ENCODE measurements around the gene MTHFR. TPM values are rescaled to one million over a fixed set of nuclear protein-coding genes. Genes with fewer than 3 reads are reported as not detected.

The MTHFR gene
- total RNA-seq, 2 experiments from 2014 or later, result 47.0 to 47.1 TPM

DNA sequence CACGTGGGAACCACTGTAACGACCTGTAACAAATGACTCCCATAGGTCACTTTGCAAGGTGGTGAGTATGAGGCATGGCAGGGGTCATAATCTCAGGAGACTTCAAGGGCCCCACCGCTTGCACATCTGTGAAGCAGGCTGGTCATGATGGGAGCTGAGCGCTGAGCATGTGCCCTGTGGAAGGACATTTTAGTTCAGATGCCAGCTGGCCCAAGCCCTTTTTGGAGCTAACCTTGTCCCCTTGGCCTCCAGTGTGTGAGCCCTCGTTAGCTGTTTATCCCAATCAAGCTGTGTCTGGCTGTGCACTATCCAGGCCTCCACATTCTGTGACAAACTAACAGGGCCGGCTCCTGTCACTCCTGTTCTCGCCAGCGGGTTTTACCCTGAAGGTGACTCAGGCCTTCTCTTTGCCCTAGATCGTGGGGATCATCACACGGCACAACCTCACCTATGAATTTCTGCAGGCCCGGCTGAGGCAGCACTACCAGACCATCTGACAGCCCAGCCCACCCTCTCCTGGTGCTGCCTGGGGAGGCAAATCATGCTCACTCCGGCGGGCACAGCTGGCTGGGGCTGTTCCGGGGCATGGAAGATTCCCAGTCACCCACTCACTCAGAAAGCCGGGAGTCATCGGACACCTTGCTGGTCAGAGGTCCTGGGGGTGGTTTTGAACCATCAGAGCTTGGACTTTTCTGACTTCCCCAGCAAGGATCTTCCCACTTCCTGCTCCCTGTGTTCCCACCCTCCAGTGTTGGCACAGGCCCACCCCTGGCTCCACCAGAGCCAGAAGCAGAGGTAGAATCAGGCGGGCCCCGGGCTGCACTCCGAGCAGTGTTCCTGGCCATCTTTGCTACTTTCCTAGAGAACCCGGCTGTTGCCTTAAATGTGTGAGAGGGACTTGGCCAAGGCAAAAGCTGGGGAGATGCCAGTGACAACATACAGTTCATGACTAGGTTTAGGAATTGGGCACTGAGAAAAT lies 34.3 kb upstream of the MTHFR start:
- no peak overlapping the region for H3K27ac Mint-ChIP-seq
- ATAC-seq (ENCODE audit: low read depth), result no peak
- no peaks in the 10 kb centered on the region for H3K27me3 Mint-ChIP-seq
- peaks cover 8% of the 10 kb centered on the region for H3K4me1 Mint-ChIP-seq
- H3K4me3 Mint-ChIP-seq, result no peak overlapping the region
- H3K36me3 Mint-ChIP-seq, result peaks cover 14% of the 10 kb centered on the region
- no peak for DNase-seq
- POLR2A ChIA-PET, result interaction anchor here (7.3 kb wide), 1 partner anchor 69 kb away, joined by 84 read pairs; no protein-coding TSS in a partner anchor
- no peaks in the 10 kb centered on the region for H3K9me3 Mint-ChIP-seq

DNA sequence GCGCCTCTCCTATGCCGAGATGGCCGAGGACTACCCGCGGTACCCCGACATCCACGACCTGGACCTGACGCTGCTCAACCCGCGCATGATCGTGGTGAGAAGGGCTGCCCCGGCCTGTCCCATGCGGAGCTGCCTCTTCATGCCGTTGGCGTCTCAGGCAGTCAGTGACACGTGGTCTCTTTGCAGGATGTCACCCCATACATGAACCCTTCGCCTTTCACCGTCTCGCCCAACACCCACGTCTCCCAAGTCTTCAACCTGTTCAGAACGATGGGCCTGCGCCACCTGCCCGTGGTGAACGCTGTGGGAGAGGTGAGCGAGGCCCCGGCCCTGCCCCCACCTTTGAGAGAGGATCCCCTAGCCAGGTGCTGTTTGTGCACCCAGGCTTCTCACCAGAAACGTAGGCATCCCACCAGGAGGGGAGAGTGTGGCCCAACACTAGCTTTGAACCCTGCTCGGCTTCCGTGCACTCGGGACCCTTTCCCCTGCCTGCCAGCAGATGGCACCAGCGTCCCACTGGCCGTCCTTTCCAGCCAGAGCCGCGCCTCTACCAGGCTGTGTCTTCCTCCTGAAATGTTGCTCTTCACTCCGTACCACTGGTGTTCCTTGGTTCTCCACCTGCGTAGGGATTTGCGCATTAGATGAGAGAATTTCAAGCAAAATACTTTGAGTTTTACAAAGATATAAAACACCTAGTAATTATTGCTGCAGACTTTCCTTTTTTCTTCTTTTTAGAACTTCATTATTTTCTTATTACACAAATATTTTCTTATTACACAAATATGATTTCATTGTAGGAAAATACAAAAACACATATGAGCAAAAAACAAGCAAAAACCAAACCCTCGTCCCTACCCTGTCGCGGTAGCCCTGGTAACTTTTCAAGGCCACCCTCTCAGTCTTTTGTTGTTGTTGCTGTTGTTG lies 32.8 kb upstream of the MTHFR start:
- peak; percentile 95 for ATAC-seq (ENCODE audit: low read depth)
- Mint-ChIP-seq H3K27ac (no peak overlapping the region), H3K4me3 (no peak overlapping the region), H3K36me3 (peaks cover 11% of the 10 kb centered on the region), H3K27me3 (no peaks in the 10 kb centered on the region), H3K4me1 (peaks cover 8% of the 10 kb centered on the region), H3K9me3 (no peaks in the 10 kb centered on the region)
- POLR2A ChIA-PET, result interaction anchor here (7.3 kb wide), 1 partner anchor 70 kb away, joined by 84 read pairs; no protein-coding TSS in a partner anchor
- peak; percentile 82 for DNase-seq

DNA sequence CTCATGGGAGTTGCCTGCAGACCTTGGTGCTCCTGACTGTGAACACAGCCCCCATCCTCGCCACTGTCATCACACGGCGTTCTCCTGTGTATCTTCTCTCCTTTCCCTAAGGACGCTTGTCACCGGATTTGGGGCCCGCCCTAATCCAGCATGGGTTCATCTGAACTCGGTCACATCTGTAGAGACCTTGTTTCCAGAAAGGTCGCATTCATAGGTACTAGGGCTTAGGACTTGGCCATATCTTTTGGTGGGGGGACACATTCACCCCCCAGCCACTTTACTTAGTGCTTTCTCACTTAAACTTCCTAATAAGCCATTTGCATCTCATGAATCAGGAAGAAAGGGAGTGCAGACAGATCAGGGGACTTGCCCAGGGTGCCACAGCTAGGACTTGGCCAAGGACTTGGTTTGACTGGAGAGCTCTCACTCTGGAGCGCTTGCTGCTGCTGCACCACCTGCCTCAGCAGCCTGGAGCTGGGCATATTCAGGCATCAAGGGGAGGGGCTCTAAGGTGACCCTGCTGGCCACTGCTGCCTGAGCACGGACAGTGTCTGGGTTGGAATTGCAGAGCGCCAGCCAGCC lies 32.1 kb upstream of the MTHFR start:
- H3K4me1 Mint-ChIP-seq, result peaks cover 8% of the 10 kb centered on the region
- no peak overlapping the region for H3K4me3 Mint-ChIP-seq
- no peaks in the 10 kb centered on the region for H3K9me3 Mint-ChIP-seq
- DNase-seq (no peak), ATAC-seq (ENCODE audit: low read depth) (no peak)
- H3K36me3 Mint-ChIP-seq, result peaks cover 10% of the 10 kb centered on the region
- POLR2A ChIA-PET, result interaction anchor here (7.3 kb wide), 1 partner anchor 71 kb away, joined by 84 read pairs; no protein-coding TSS in a partner anchor
- H3K27me3 Mint-ChIP-seq, result no peaks in the 10 kb centered on the region
- H3K27ac Mint-ChIP-seq, result peak overlapping the region; percentile 32

DNA sequence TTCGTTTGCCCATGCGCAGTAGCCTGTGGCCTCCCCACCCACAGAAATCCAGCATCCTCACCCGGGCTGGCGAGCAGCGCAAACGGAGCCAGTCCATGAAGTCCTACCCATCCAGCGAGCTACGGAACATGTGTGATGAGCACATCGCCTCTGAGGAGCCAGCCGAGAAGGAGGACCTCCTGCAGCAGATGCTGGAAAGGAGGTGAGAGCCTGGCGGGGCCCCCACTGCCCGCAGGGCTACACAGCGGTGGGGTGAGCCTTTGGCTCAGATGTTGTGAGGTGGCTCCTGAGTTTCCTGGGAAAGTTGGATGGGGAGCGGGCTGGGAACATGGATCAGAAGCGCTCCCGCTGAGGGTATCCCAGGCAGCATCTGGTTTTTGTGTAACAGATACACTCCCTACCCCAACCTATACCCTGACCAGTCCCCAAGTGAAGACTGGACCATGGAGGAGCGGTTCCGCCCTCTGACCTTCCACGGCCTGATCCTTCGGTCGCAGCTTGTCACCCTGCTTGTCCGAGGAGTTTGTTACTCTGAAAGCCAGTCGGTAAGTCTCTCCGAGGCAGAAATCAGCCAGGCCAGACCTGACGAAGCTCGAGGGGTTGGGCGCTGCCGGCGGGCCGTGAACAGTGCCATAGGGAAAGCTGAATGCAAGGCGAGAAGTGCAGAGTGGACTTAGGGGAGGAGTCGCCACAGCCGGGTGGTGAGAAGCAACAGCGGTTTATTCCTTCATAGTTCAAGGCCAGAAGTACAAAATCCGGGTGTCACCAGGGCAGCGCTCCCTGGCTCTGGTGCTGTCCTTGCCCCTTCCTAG lies 31.4 kb upstream of the MTHFR start:
- POLR2A ChIA-PET, result interaction anchor here (7.3 kb wide), 1 partner anchor 72 kb away, joined by 84 read pairs; no protein-coding TSS in a partner anchor
- DNase-seq, result no peak
- Mint-ChIP-seq H3K36me3 (peaks cover 10% of the 10 kb centered on the region), H3K9me3 (no peaks in the 10 kb centered on the region), H3K4me3 (no peak overlapping the region), H3K4me1 (peaks cover 7% of the 10 kb centered on the region), H3K27me3 (no peaks in the 10 kb centered on the region), H3K27ac (no peak overlapping the region)
- no peak for ATAC-seq (ENCODE audit: low read depth)

DNA sequence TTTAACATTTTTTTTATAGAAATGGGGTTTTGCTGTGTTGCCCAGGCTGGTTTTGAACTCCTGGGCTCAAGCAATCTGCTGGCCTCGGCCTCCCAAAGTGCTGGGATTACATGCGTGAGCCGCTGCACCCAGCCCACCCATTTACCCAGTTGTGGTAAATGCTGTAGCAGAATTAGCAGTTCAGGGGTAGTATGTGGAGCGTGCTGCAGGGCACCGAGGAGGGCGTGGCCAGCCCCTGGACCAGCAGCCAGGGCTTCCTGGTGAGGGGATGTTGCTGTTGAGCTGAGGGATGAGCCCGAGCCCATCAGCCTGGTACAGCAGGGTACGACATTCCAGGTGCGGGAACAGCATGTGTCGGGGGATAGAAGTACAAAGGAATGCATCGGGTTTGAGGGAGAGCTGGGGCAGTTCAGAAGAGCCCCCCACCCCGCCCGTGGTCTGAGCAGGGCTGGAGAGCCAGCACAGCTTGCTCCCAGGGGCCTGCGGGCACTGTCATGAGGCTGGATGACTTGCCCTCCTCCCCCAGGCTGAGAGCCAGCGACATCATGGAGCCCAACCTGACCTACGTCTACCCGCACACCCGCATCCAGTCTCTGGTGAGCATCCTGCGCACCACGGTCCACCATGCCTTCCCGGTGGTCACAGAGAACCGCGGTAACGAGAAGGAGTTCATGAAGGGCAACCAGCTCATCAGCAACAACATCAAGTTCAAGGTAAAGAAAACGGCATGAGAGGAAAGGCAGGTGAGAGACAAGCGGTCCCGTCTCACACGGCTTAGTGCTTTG lies 29.9 kb upstream of the MTHFR start:
- ATAC-seq (ENCODE audit: low read depth), result no peak
- DNase-seq, result no peak
- H3K27me3 Mint-ChIP-seq, result no peaks in the 10 kb centered on the region
- POLR2A ChIA-PET, result interaction anchor here (7.3 kb wide), 1 partner anchor 73 kb away, joined by 84 read pairs; no protein-coding TSS in a partner anchor
- H3K27ac Mint-ChIP-seq, result no peak overlapping the region
- no peak overlapping the region for H3K4me3 Mint-ChIP-seq
- no peaks in the 10 kb centered on the region for H3K9me3 Mint-ChIP-seq
- H3K36me3 Mint-ChIP-seq, result peaks cover 10% of the 10 kb centered on the region
- peaks cover 7% of the 10 kb centered on the region for H3K4me1 Mint-ChIP-seq

DNA sequence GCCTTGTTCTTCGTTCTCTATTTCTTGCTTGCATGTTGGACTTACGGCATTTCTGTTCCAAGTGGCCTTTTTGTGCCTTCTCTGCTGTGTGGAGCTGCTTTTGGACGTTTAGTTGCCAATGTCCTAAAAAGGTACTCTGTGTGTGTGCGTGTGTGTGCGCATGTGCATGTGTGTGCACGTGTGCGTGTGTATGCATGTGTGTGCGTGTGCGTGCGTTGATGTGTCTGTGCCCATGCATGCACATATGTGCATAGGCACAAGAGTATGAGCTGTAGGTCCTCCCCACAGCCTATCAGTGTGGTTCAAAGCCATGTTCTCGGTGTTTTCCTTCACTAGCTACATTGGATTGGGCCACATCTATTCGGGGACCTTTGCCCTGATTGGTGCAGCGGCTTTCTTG lies 28.1 kb upstream of the MTHFR start:
- no peak overlapping the region for H3K4me3 Mint-ChIP-seq
- peaks cover 10% of the 10 kb centered on the region for H3K36me3 Mint-ChIP-seq

DNA sequence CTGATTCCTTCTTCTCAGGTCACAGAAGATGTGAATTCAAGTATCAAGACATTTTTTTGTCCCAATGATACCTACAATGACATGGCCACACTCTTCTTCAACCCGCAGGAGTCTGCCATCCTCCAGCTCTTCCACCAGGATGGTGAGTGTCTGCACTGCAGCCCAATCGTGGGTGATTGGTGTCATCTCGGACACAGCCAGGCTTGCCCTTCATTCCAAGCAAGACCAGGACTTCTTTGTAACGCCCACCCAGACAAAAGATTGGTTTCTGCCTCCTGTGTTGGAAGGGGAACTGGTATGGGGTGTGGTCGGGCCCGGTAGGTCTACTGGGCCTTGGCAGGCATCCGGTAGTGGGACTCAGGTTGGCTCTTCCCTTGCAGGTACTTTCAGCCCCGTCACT lies 27.7 kb upstream of the MTHFR start:
- Mint-ChIP-seq H3K27ac (no peak overlapping the region), H3K4me3 (no peak overlapping the region), H3K4me1 (peaks cover under 1% of the 10 kb centered on the region), H3K36me3 (peaks cover 6% of the 10 kb centered on the region), H3K27me3 (no peaks in the 10 kb centered on the region), H3K9me3 (no peaks in the 10 kb centered on the region)
- no peak for ATAC-seq (ENCODE audit: low read depth)
- POLR2A ChIA-PET, result no interaction called here
- no peak for DNase-seq

More for the DNA sequence above, 28.1 kb upstream of the MTHFR start:
- ATAC-seq (ENCODE audit: low read depth) (no peak), DNase-seq (no peak)
- Mint-ChIP-seq H3K27me3 (no peaks in the 10 kb centered on the region), H3K4me1 (peaks cover 5% of the 10 kb centered on the region), H3K27ac (no peak overlapping the region), H3K9me3 (no peaks in the 10 kb centered on the region)
- POLR2A ChIA-PET, result no interaction called here

DNA sequence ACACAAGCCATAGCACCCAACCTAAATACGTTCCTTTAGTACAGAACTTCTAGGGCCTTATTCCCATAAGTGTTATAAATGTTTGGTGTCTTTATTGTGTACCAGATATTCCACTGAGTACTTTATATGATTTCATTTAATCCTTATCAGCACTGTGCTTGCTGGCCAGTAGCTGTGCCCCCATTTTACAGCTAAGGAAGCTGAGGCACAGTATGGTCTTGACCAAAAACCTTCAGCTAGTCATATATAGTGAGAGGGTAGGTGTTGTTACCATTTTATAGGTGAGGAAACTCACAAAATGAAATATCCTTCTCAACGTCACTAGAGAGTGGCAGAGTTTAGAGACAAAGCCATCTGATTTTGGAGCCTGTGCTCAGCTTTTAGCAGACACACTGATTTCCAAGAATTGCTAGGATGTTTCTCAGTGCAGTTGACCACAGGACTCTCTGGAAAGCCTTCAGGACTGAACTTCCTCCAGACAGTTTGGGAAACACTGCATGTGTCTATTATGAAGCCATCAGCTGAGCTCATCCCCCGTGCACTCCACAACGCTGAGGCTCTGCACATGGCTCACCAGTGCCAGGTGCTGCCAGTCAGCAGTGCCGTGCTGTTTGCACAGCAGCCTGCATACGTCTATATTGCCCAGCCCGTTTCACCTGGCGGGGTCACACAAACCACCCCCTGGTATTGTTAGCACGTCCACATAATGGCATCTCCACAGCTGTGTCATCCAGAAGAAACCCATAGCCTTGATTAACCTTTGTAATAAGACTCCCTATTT lies 26.4 kb upstream of the MTHFR start:
- DNase-seq (no peak), ATAC-seq (ENCODE audit: low read depth) (no peak)
- POLR2A ChIA-PET, result no interaction called here
- H3K9me3 Mint-ChIP-seq, result no peaks in the 10 kb centered on the region
- peaks cover 10% of the 10 kb centered on the region for H3K36me3 Mint-ChIP-seq
- H3K4me3 Mint-ChIP-seq, result no peak overlapping the region
- no peak overlapping the region for H3K27ac Mint-ChIP-seq
- no peaks in the 10 kb centered on the region for H3K27me3 Mint-ChIP-seq
- H3K4me1 Mint-ChIP-seq, result no peaks in the 10 kb centered on the region

DNA sequence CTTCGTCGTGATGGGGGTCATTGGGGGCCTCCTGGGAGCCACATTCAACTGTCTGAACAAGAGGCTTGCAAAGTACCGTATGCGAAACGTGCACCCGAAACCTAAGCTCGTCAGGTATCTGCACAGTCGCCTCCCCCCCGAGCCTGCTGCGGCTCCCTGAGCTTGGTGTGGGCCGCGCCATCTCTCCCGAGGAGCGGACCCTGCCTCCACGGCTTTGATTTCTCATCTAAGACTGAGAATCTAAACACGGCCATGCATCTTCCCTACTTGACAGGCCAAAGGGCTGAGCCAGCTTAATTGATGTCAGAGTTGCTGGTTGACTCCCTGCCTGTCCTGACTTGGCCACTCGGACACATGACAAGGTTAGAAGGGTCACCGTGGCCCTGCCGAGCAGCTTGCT lies 22.7 kb upstream of the MTHFR start:
- peaks cover 5% of the 10 kb centered on the region for H3K36me3 Mint-ChIP-seq

DNA sequence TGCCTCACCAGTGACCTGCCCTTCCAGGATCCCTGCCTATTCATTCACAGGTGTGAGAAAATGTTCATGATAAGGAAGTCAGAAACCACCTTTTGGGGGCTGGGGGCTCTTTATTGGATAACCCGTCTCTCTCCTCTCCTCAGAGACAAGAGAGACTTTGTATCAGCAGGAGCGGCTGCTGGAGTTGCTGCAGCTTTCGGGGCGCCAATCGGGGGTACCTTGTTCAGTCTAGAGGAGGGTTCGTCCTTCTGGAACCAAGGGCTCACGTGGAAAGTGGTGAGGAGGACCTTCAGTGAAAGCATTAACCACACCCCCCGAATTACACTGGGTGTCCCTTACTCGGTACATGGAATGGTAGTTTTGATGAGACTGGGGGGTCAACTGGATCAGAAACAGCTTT lies 21.2 kb upstream of the MTHFR start:
- Mint-ChIP-seq H3K4me3 (no peak overlapping the region), H3K4me1 (no peaks in the 10 kb centered on the region), H3K27me3 (no peaks in the 10 kb centered on the region), H3K36me3 (peaks cover 5% of the 10 kb centered on the region), H3K9me3 (no peaks in the 10 kb centered on the region), H3K27ac (no peak overlapping the region)
- no peak for DNase-seq
- POLR2A ChIA-PET, result interaction anchor here (0.6 kb wide), 1 partner anchor 1242 kb away, joined by 3 read pairs; no protein-coding TSS in a partner anchor
- no peak for ATAC-seq (ENCODE audit: low read depth)

More for the DNA sequence above, 22.7 kb upstream of the MTHFR start:
- POLR2A ChIA-PET, result no interaction called here
- no peak overlapping the region for H3K27ac Mint-ChIP-seq
- no peaks in the 10 kb centered on the region for H3K4me1 Mint-ChIP-seq
- ATAC-seq (ENCODE audit: low read depth) (no peak), DNase-seq (no peak)
- no peaks in the 10 kb centered on the region for H3K27me3 Mint-ChIP-seq
- no peaks in the 10 kb centered on the region for H3K9me3 Mint-ChIP-seq
- no peak overlapping the region for H3K4me3 Mint-ChIP-seq

DNA sequence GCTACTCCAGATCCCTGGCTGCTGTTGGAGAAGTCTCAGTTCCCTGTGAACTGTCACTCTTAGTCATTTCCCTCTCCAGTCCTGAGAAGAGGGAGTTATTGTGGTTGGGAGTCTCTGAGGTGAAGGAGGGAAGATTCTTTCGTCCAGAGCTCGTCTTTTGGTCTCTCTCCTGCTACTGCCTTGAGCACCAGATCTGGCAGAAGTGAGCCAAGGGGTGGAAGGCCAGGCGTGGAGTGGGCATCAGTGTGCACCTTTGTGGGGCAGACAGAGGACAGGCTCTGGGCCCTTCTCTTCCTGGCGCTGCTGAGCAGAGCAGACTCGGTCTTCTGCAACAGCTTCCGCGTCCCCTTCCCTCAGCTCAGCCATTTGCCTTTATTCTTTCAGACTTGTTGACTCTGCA lies 19.4 kb upstream of the MTHFR start:
- H3K9me3 Mint-ChIP-seq, result no peaks in the 10 kb centered on the region
- H3K36me3 Mint-ChIP-seq, result peaks cover 5% of the 10 kb centered on the region
- POLR2A ChIA-PET, result no interaction called here
- no peaks in the 10 kb centered on the region for H3K27me3 Mint-ChIP-seq
- no peaks in the 10 kb centered on the region for H3K4me1 Mint-ChIP-seq
- no peak overlapping the region for H3K4me3 Mint-ChIP-seq
- no peak overlapping the region for H3K27ac Mint-ChIP-seq
- ATAC-seq (ENCODE audit: low read depth) (no peak), DNase-seq (no peak)

Measured in activated naive CD8-positive, alpha-beta T cell treated with anti-CD3 and anti-CD28 coated beads, Interleukin-2, amount 10 ng/mL, durations not matched to agents 7 days and 5 days (primary cell).